H4 (cell line): ENCODE results near the gene DDX17. TPM values are rescaled to one million over a fixed set of nuclear protein-coding genes. Genes with fewer than 3 reads are reported as not detected.

Experiments
- DNase-seq: peaks from one replicate; pipeline ENCODE4 v3.0.0-alpha.2; 2015; ENCODE audit warnings: low spot score
- total RNA-seq: library from RNA; depleted of rRNA; stranded (reverse); fragments of >200 nt; shearing (Covaris generic); gene quantifications from 2 replicates; pipeline ENCODE4 v1.2.3, GENCODE V29; 2014

The DDX17 gene
- total RNA-seq, 1 experiment from 2014 or later, result 155 TPM

GRCh38 chr22:38465673-38466490 is 40.2 kb downstream of the DDX17 start:
- no peak for DNase-seq

- no peak for DNase-seq
These were observed 41.0 kb downstream of the DDX17 start for GRCh38 chr22:38464992-38465672.

- no peak for DNase-seq
These were observed 42.9 kb downstream of the DDX17 start for GRCh38 chr22:38462960-38463784.

- DNase-seq, result peak; percentile 86
These were observed 44.6 kb downstream of the DDX17 start for GRCh38 chr22:38461414-38462081.

GRCh38 chr22:38461057-38461413 is 45.1 kb downstream of the DDX17 start:
- DNase-seq, result no peak

GRCh38 chr22:38460426-38460840 is 45.7 kb downstream of the DDX17 start:
- no peak for DNase-seq

GRCh38 chr22:38456841-38457699 is 49.0 kb downstream of the DDX17 start:
- DNase-seq, result no peak

- no peak for DNase-seq
These were observed 49.8 kb downstream of the DDX17 start for GRCh38 chr22:38456272-38456835.

GRCh38 chr22:38455530-38456271 is 50.4 kb downstream of the DDX17 start:
- no peak for DNase-seq

- no peak for DNase-seq
These were observed 51.0 kb downstream of the DDX17 start, which contains the start of gene KCNJ4 for GRCh38 chr22:38455076-38455529. Gene KCNJ4 (minus strand): TSS chr22:38455199. CDS start chr22:38428132, 27,067 bp downstream.

GRCh38 chr22:38454353-38455075 is 51.6 kb downstream of the DDX17 start:
- no peak for DNase-seq

GRCh38 chr22:38453996-38454352 is 52.1 kb downstream of the DDX17 start:
- no peak for DNase-seq

- DNase-seq, result no peak
These were observed 52.9 kb downstream of the DDX17 start for GRCh38 chr22:38453066-38453672.

GRCh38 chr22:38452373-38453065 is 53.6 kb downstream of the DDX17 start:
- DNase-seq, result peak; percentile 42

- no peak for DNase-seq
These were observed 54.2 kb downstream of the DDX17 start for GRCh38 chr22:38451864-38452263.

- DNase-seq, result no peak
These were observed 54.7 kb downstream of the DDX17 start for GRCh38 chr22:38451404-38451803.

GRCh38 chr22:38450234-38450797 is 55.8 kb downstream of the DDX17 start:
- DNase-seq, result no peak

GRCh38 chr22:38449776-38450175 is 56.3 kb downstream of the DDX17 start:
- DNase-seq, result no peak
